Breast epithelium (tissue), 4 donors: ENCODE measurements around the gene SELENOT. TPM values are rescaled to one million over a fixed set of nuclear protein-coding genes. Genes with fewer than 3 reads are reported as not detected.
"Not testable (repeated sequence)": the region's sequence is repeated elsewhere in the genome, so short reads cannot be mapped to it uniquely, and the experiment has no call there.

Source experiments
- DNase-seq, 2 donors: peaks; one replicate each; pipeline ENCODE4 v3.0.0-alpha.2; 2019; ENCODE audit warnings: low spot score in 2 of 2
- H3K27ac ChIP-seq, 2 donors: fragments of 200-600 bp; sonication (generic) in 1 of 2; one replicate each; pipeline ENCODE4 v1.5.1; 2016 to 2019; ENCODE audit warnings: mild to moderate bottlenecking in 1 of 2
- H3K27me3 ChIP-seq, 2 donors: fragments of 200-600 bp; sonication (generic) in 1 of 2; one replicate each; pipeline versions ENCODE4 v1.5.1 to v1.6.0; 2017 to 2019; ENCODE audit warnings: control low read depth in 1 of 2, mild to moderate bottlenecking in 1 of 2
- H3K36me3 ChIP-seq: fragments of 200-600 bp; one replicate; pipeline ENCODE4 v1.5.1; 2019
- H3K4me1 ChIP-seq, 2 donors: fragments of 200-600 bp; sonication (generic); one replicate each; pipeline ENCODE4 v1.5.1; 2016 to 2019; ENCODE audit warnings: control low read depth in 1 of 2
- H3K4me3 ChIP-seq, 3 donors: fragments of 200-600 bp; sonication (generic); 1 replicate in 2 of 3; 2 replicates in 1 of 3; pipeline ENCODE4 v1.5.1; 2016 to 2019; ENCODE audit warnings: mild to moderate bottlenecking in 3 of 3, moderate library complexity in 2 of 3
- H3K9me3 ChIP-seq, 2 donors: fragments of 200-600 bp; sonication (generic) in 1 of 2; one replicate each; pipeline ENCODE4 v1.5.1; 2016 to 2019; ENCODE audit warnings: control low read depth in 1 of 2
- POLR2A ChIP-seq: fragments of 450-650 bp; IDR thresholded peaks from one replicate; pipeline ENCODE4 v1.6.1; 2016; ENCODE audit warnings: antibody characterized with exemption, mild to moderate bottlenecking, moderate library complexity
- POLR2AphosphoS5 ChIP-seq, 3 donors: sonication (generic); formaldehyde crosslinking; IDR thresholded peaks; one replicate each; pipeline ENCODE4 v1.6.1; 2017; ENCODE audit warnings: antibody characterized with exemption in 3 of 3
- intact Hi-C: fragments of 100-400 bp; cut with DNase I; formaldehyde crosslinking; loops from one replicate; pipeline ENCODE4 v1.15.1; 2023; ENCODE audit warnings: low total_unique reads
- total RNA-seq, 3 donors: library from RNA; depleted of rRNA; stranded (reverse); fragments of >200 nt; gene quantifications; one replicate each; pipeline ENCODE4 v1.1.0, GENCODE V29; 2016
- TF ChIP-seq, protein P1 (sequence below), 3 donors: fragments of 450-650 bp; IDR thresholded peaks; one replicate each; pipeline ENCODE4 v1.5.1; 2016 to 2017; ENCODE audit warnings: antibody characterized with exemption in 3 of 3, mild to moderate bottlenecking in 3 of 3, moderate library complexity in 3 of 3

SELENOT gene
- total RNA-seq, 3 donors from 2014 or later: 86.9 to 143 (median 127) TPM

DNA sequence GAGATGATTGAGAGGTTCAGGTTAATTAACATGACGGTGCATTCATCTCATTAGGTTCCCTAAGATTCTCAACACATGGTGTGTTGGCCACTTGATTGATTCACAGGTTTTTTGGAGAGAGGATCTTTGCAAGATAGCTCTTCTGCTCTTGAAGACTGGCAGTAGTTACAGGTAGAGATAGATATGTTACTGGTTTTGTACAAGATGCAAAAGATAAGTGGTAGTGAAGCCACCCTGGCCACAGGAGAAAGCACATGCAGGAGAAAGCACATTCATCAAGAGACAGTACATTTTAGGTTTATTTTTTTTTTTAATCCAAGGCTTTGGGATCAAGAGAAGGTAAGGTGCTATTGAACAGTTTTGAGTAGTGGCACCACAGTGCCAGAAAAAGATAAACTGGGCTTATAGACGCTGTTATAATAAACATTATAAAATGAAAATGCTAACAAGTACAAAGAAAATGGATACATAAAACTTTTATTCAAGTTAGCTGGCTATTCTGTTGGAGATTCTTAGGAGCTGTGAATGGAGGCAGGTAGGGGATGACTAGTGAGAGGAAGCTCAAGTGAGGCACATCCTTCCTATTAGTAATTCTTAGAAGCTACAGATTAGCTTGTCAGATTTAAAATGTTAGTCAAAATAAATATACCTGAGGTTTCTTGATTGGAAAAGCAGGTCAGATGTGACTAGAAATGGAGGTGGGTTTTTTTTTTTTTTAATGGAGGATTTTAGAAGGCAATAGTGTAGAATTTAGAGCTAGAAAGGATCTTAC, 10.8 kb downstream of the SELENOT start:
- Histone ChIP-seq H3K9me3 (no peaks in the 10 kb centered on the region), H3K4me1 (no peaks in the 10 kb centered on the region), H3K4me3 (no peak overlapping the region), H3K36me3 (no peaks in the 10 kb centered on the region), H3K27ac (no peak overlapping the region), H3K27me3 (no peaks in the 10 kb centered on the region)
- no peak for DNase-seq
- TF ChIP-seq POLR2A (no peak), POLR2AphosphoS5 (IDR thresholded peaks at IDR 0.05) (no peak)
- TF ChIP-seq, protein P1, sequence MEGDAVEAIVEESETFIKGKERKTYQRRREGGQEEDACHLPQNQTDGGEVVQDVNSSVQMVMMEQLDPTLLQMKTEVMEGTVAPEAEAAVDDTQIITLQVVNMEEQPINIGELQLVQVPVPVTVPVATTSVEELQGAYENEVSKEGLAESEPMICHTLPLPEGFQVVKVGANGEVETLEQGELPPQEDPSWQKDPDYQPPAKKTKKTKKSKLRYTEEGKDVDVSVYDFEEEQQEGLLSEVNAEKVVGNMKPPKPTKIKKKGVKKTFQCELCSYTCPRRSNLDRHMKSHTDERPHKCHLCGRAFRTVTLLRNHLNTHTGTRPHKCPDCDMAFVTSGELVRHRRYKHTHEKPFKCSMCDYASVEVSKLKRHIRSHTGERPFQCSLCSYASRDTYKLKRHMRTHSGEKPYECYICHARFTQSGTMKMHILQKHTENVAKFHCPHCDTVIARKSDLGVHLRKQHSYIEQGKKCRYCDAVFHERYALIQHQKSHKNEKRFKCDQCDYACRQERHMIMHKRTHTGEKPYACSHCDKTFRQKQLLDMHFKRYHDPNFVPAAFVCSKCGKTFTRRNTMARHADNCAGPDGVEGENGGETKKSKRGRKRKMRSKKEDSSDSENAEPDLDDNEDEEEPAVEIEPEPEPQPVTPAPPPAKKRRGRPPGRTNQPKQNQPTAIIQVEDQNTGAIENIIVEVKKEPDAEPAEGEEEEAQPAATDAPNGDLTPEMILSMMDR (IDR thresholded peaks at IDR 0.05): no peak
- intact Hi-C loops: loop anchor here (5.0 kb wide), 1 partner anchor 808 kb away; no protein-coding TSS in a partner anchor

DNA sequence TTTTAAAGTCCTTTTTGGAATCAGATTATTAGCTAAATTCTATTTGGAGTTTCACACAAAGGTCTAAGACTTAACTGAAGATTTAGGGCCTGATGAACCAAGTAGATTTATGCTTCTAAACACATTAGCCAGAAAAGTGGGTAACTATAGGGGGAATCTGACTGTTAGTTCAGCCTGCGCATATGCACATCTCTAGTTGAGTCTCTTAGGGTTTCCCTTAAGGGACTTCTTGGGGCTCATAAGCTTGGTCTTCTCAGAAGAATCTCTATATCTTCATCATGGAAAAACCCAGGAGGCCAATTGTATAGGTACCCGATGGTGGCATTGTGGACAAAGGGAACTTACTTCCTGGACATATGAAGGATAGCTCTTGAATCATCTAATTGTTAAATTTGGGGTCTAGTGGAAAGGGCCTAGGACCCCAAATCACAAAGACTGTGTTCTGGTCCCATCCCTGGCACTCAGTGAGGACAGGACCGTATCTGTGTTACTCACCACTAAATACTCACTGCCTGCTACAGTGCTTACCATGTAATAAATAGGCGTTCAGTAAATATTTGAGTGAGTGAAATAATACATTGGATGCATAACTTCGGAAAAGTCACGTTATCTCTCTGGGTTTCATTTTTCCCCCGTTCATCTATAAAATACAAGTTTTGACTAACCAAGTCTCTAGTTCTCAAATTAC, 17.0 kb downstream of the SELENOT start:
- TF ChIP-seq, protein P1 (IDR thresholded peaks at IDR 0.05): no peak
- TF ChIP-seq POLR2AphosphoS5 (IDR thresholded peaks at IDR 0.05) (no peak), POLR2A (no peak)
- intact Hi-C loops: no loop called here
- Histone ChIP-seq H3K27ac (no peak overlapping the region), H3K27me3 (no peaks in the 10 kb centered on the region), H3K36me3 (no peaks in the 10 kb centered on the region), H3K4me3 (no peak overlapping the region), H3K9me3 (no peaks in the 10 kb centered on the region), H3K4me1 (peaks cover 0 to 6% of the 10 kb centered on the region in 2 donors)
- DNase-seq: no peak

- H3K27ac ChIP-seq, H3K4me1 ChIP-seq, intact Hi-C loops, H3K4me3 ChIP-seq, H3K9me3 ChIP-seq, DNase-seq, H3K27me3 ChIP-seq, H3K36me3 ChIP-seq: not testable (repeated sequence)
Observed at GRCh38 chr3:150622955-150623354, 19.8 kb downstream of the SELENOT start.

- Histone ChIP-seq H3K9me3 (no peaks in the 10 kb centered on the region), H3K27me3 (no peaks in the 10 kb centered on the region), H3K27ac (no peak overlapping the region), H3K4me3 (no peak overlapping the region), H3K4me1 (peaks cover 0 to 6% of the 10 kb centered on the region in 2 donors), H3K36me3 (no peaks in the 10 kb centered on the region)
- no peak for DNase-seq
- TF ChIP-seq POLR2AphosphoS5 (IDR thresholded peaks at IDR 0.05): no peak
- TF ChIP-seq POLR2A: no peak
- TF ChIP-seq, protein P1 (IDR thresholded peaks at IDR 0.05): no peak
- intact Hi-C loops: no loop called here
Observed at GRCh38 chr3:150623945-150624344, 20.8 kb downstream of the SELENOT start.

GRCh38 chr3:150626148-150626930, 23.2 kb downstream of the SELENOT start:
- Histone ChIP-seq H3K36me3 (no peaks in the 10 kb centered on the region), H3K27me3 (no peaks in the 10 kb centered on the region), H3K4me1 (peaks cover 0 to 6% of the 10 kb centered on the region in 2 donors), H3K9me3 (no peaks in the 10 kb centered on the region), H3K4me3 (no peak overlapping the region), H3K27ac (no peak overlapping the region)
- intact Hi-C loops: no loop called here
- TF ChIP-seq, protein P1 (IDR thresholded peaks at IDR 0.05): no peak
- TF ChIP-seq POLR2A (no peak), POLR2AphosphoS5 (IDR thresholded peaks at IDR 0.05) (no peak)
- DNase-seq: no peak
